ENCODE results near the gene LNPEP.

LNPEP gene

GRCh38 chr5:96909003-96909402 is 26.9 kb upstream of the LNPEP start:
- peaks cover 26 to 45% of the 10 kb centered on the region in 2 donors for H3K36me3 ChIP-seq (ENCODE audit: control insufficient read depth in 1 of 2, insufficient read depth in 2 of 2, low read length in 2 of 2)
- H3K9me3 ChIP-seq (ENCODE audit: control insufficient read depth in 1 of 2, low read length in 2 of 2): no peaks in the 10 kb centered on the region
- H3K9ac ChIP-seq (ENCODE audit: low read depth in 1 of 2, low read length in 2 of 2): no peak overlapping the region
- H3K4me1 ChIP-seq (ENCODE audit: control insufficient read depth in 1 of 2, insufficient read depth in 2 of 2, low read length in 2 of 2): no peaks in the 10 kb centered on the region
- H3K27me3 ChIP-seq (ENCODE audit: control insufficient read depth in 1 of 2, insufficient read depth in 2 of 2, low read length in 2 of 2): no peaks in the 10 kb centered on the region
- no peak overlapping the region for H3K4me3 ChIP-seq (ENCODE audit: low read depth in 1 of 2, low read length in 2 of 2)
- H3K27ac ChIP-seq (ENCODE audit: low read depth, low read length): no peak overlapping the region

- H3K4me1 ChIP-seq (ENCODE audit: control insufficient read depth in 1 of 2, insufficient read depth in 2 of 2, low read length in 2 of 2): no peaks in the 10 kb centered on the region
- H3K4me3 ChIP-seq (ENCODE audit: low read depth in 1 of 2, low read length in 2 of 2): no peak overlapping the region
- no peak overlapping the region for H3K27ac ChIP-seq (ENCODE audit: low read depth, low read length)
- no peaks in the 10 kb centered on the region for H3K27me3 ChIP-seq (ENCODE audit: control insufficient read depth in 1 of 2, insufficient read depth in 2 of 2, low read length in 2 of 2)
- H3K9ac ChIP-seq (ENCODE audit: low read depth in 1 of 2, low read length in 2 of 2): no peak overlapping the region
- H3K9me3 ChIP-seq (ENCODE audit: control insufficient read depth in 1 of 2, low read length in 2 of 2): no peaks in the 10 kb centered on the region
- peaks cover 26 to 45% of the 10 kb centered on the region in 2 donors for H3K36me3 ChIP-seq (ENCODE audit: control insufficient read depth in 1 of 2, insufficient read depth in 2 of 2, low read length in 2 of 2)
These were observed 26.4 kb upstream of the LNPEP start for GRCh38 chr5:96909435-96909834.

GRCh38 chr5:96911139-96911538 is 24.7 kb upstream of the LNPEP start:
- H3K36me3 ChIP-seq (ENCODE audit: control insufficient read depth in 1 of 2, insufficient read depth in 2 of 2, low read length in 2 of 2): peaks cover 27 to 48% of the 10 kb centered on the region in 2 donors
- H3K4me1 ChIP-seq (ENCODE audit: control insufficient read depth in 1 of 2, insufficient read depth in 2 of 2, low read length in 2 of 2): no peaks in the 10 kb centered on the region

DNA sequence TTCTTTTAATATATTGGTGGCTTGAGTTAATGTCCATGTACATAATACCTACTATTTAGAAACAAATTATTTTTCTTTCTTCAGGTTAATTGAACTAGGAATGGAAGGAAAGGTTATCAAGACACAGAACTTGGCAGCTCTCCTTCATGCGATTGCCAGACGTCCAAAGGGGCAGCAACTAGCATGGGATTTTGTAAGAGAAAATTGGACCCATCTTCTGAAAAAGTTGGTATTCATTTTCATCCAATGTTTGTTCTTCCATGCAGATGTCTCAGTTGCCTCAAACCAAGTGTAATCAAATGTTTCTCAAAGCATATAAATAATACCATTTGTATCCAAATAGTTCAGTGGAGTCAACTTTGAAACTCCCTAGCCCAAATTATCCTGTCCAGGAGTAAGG is 22.6 kb upstream of the LNPEP start:
- H3K4me1 ChIP-seq (ENCODE audit: control insufficient read depth in 1 of 2, insufficient read depth in 2 of 2, low read length in 2 of 2): no peaks in the 10 kb centered on the region
- H3K27me3 ChIP-seq (ENCODE audit: control insufficient read depth in 1 of 2, insufficient read depth in 2 of 2, low read length in 2 of 2): no peaks in the 10 kb centered on the region
- H3K9me3 ChIP-seq (ENCODE audit: control insufficient read depth in 1 of 2, low read length in 2 of 2): no peaks in the 10 kb centered on the region
- no peak overlapping the region for H3K4me3 ChIP-seq (ENCODE audit: low read depth in 1 of 2, low read length in 2 of 2)
- no peak overlapping the region for H3K9ac ChIP-seq (ENCODE audit: low read depth in 1 of 2, low read length in 2 of 2)
- H3K36me3 ChIP-seq (ENCODE audit: control insufficient read depth in 1 of 2, insufficient read depth in 2 of 2, low read length in 2 of 2): peaks cover 30 to 54% of the 10 kb centered on the region in 2 donors
- H3K27ac ChIP-seq (ENCODE audit: low read depth, low read length): no peak overlapping the region

More at GRCh38 chr5:96911139-96911538, 24.7 kb upstream of the LNPEP start:
- H3K27me3 ChIP-seq (ENCODE audit: control insufficient read depth in 1 of 2, insufficient read depth in 2 of 2, low read length in 2 of 2): no peaks in the 10 kb centered on the region
- H3K4me3 ChIP-seq (ENCODE audit: low read depth in 1 of 2, low read length in 2 of 2): no peak overlapping the region
- no peaks in the 10 kb centered on the region for H3K9me3 ChIP-seq (ENCODE audit: control insufficient read depth in 1 of 2, low read length in 2 of 2)
- no peak overlapping the region for H3K27ac ChIP-seq (ENCODE audit: low read depth, low read length)
- H3K9ac ChIP-seq (ENCODE audit: low read depth in 1 of 2, low read length in 2 of 2): no peak overlapping the region

DNA sequence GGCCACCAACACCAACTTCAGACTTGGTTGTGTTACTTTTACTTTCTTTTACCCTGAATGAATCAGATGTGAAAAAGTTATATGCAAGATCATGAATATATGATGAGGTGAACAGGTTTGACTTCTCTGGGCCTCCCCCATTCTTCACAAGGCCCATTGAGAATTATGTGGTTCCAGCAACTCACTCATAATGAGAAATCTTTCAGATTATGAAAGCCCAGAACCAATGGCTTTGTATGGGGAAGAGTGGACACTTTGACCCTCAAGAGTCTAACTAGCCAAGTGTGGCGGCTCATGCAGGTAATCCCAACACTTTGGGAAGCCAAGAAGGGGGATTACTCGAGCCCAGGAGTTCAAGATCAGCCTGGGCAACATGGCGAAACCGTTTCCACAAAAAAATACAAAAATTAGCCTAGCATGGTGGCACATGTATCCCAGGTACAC is 16.1 kb upstream of the LNPEP start:
- no peaks in the 10 kb centered on the region for H3K4me1 ChIP-seq (ENCODE audit: control insufficient read depth in 1 of 2, insufficient read depth in 2 of 2, low read length in 2 of 2)
- H3K9ac ChIP-seq (ENCODE audit: low read depth in 1 of 2, low read length in 2 of 2): no peak overlapping the region
- H3K4me3 ChIP-seq (ENCODE audit: low read depth in 1 of 2, low read length in 2 of 2): no peak overlapping the region
- H3K9me3 ChIP-seq (ENCODE audit: control insufficient read depth in 1 of 2, low read length in 2 of 2): no peaks in the 10 kb centered on the region
- no peak overlapping the region for H3K27ac ChIP-seq (ENCODE audit: low read depth, low read length)
- no peaks in the 10 kb centered on the region for H3K27me3 ChIP-seq (ENCODE audit: control insufficient read depth in 1 of 2, insufficient read depth in 2 of 2, low read length in 2 of 2)
- peaks cover 6 to 30% of the 10 kb centered on the region in 2 donors for H3K36me3 ChIP-seq (ENCODE audit: control insufficient read depth in 1 of 2, insufficient read depth in 2 of 2, low read length in 2 of 2)

GRCh38 chr5:96920744-96921355 is 15.0 kb upstream of the LNPEP start:
- H3K36me3 ChIP-seq (ENCODE audit: control insufficient read depth in 1 of 2, insufficient read depth in 2 of 2, low read length in 2 of 2): peaks cover 6 to 27% of the 10 kb centered on the region in 2 donors
- H3K4me1 ChIP-seq (ENCODE audit: control insufficient read depth in 1 of 2, insufficient read depth in 2 of 2, low read length in 2 of 2): no peaks in the 10 kb centered on the region
- no peak overlapping the region for H3K9ac ChIP-seq (ENCODE audit: low read depth in 1 of 2, low read length in 2 of 2)
- no peaks in the 10 kb centered on the region for H3K9me3 ChIP-seq (ENCODE audit: control insufficient read depth in 1 of 2, low read length in 2 of 2)
- no peak overlapping the region for H3K27ac ChIP-seq (ENCODE audit: low read depth, low read length)
- H3K27me3 ChIP-seq (ENCODE audit: control insufficient read depth in 1 of 2, insufficient read depth in 2 of 2, low read length in 2 of 2): no peaks in the 10 kb centered on the region
- no peak overlapping the region for H3K4me3 ChIP-seq (ENCODE audit: low read depth in 1 of 2, low read length in 2 of 2)

- no peaks in the 10 kb centered on the region for H3K4me1 ChIP-seq (ENCODE audit: control insufficient read depth in 1 of 2, insufficient read depth in 2 of 2, low read length in 2 of 2)
- no peaks in the 10 kb centered on the region for H3K27me3 ChIP-seq (ENCODE audit: control insufficient read depth in 1 of 2, insufficient read depth in 2 of 2, low read length in 2 of 2)
- H3K36me3 ChIP-seq (ENCODE audit: control insufficient read depth in 1 of 2, insufficient read depth in 2 of 2, low read length in 2 of 2): peaks cover 3 to 21% of the 10 kb centered on the region in 2 donors
- H3K9ac ChIP-seq (ENCODE audit: low read depth in 1 of 2, low read length in 2 of 2): no peak overlapping the region
- H3K4me3 ChIP-seq (ENCODE audit: low read depth in 1 of 2, low read length in 2 of 2): no peak overlapping the region
- no peak overlapping the region for H3K27ac ChIP-seq (ENCODE audit: low read depth, low read length)
- H3K9me3 ChIP-seq (ENCODE audit: control insufficient read depth in 1 of 2, low read length in 2 of 2): no peaks in the 10 kb centered on the region
These were observed 13.2 kb upstream of the LNPEP start for GRCh38 chr5:96922499-96923244.

DNA sequence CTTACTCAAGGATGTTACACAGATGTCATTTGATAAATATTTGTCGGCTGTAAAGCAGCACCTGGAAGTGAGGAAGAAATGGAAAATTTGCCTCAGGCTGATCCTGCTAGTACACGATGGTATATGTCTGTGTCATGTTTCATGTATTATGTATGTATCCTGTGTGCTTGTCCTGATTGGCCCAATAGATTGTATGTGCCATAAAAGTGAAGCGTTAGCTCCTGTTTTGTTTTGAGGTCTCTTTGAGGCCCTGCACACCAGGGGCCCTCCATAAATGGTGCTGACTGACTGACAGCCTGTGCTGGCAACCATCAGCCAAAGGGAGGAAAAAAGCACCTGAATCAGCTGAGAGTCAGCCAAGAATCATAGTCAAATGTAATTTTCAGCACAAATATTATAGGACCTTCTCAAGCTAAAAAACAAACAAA is 11.8 kb upstream of the LNPEP start:
- Histone ChIP-seq H3K36me3 (ENCODE audit: control insufficient read depth in 1 of 2, insufficient read depth in 2 of 2, low read length in 2 of 2) (peaks cover 3 to 9% of the 10 kb centered on the region in 2 donors), H3K4me3 (ENCODE audit: low read depth in 1 of 2, low read length in 2 of 2) (no peak overlapping the region), H3K27ac (ENCODE audit: low read depth, low read length) (no peak overlapping the region), H3K4me1 (ENCODE audit: control insufficient read depth in 1 of 2, insufficient read depth in 2 of 2, low read length in 2 of 2) (no peaks in the 10 kb centered on the region), H3K9me3 (ENCODE audit: control insufficient read depth in 1 of 2, low read length in 2 of 2) (no peaks in the 10 kb centered on the region), H3K9ac (ENCODE audit: low read depth in 1 of 2, low read length in 2 of 2) (no peak overlapping the region), H3K27me3 (ENCODE audit: control insufficient read depth in 1 of 2, insufficient read depth in 2 of 2, low read length in 2 of 2) (no peaks in the 10 kb centered on the region)

GRCh38 chr5:96926276-96926675 is 9.6 kb upstream of the LNPEP start:
- Histone ChIP-seq H3K9me3 (ENCODE audit: control insufficient read depth in 1 of 2, low read length in 2 of 2) (no peaks in the 10 kb centered on the region), H3K4me3 (ENCODE audit: low read depth in 1 of 2, low read length in 2 of 2) (no peak overlapping the region), H3K4me1 (ENCODE audit: control insufficient read depth in 1 of 2, insufficient read depth in 2 of 2, low read length in 2 of 2) (no peaks in the 10 kb centered on the region), H3K27me3 (ENCODE audit: control insufficient read depth in 1 of 2, insufficient read depth in 2 of 2, low read length in 2 of 2) (no peaks in the 10 kb centered on the region), H3K36me3 (ENCODE audit: control insufficient read depth in 1 of 2, insufficient read depth in 2 of 2, low read length in 2 of 2) (no peaks in the 10 kb centered on the region), H3K9ac (ENCODE audit: low read depth in 1 of 2, low read length in 2 of 2) (no peak overlapping the region), H3K27ac (ENCODE audit: low read depth, low read length) (no peak overlapping the region)

DNA sequence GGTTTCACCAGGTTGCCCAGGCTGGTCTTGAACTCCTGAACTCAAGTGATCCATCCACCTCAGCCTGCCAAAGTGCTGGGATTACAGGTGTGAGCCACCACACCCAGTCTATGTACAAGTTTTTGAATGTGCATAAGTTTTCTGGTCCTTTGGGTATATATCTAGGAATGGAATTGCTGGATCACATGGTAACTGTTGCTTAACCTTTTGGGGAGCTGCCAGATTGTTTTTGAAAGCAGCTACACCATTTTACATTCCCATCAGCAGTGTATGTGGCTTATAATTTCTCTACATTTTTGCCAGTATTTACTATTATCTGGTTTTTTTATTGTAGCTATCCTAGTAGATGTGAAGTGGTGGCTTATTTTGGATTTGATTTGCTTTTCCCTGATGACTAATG is 8.9 kb upstream of the LNPEP start:
- peaks cover 0 to 4% of the 10 kb centered on the region in 2 donors for H3K4me1 ChIP-seq (ENCODE audit: control insufficient read depth in 1 of 2, insufficient read depth in 2 of 2, low read length in 2 of 2)
- no peaks in the 10 kb centered on the region for H3K9me3 ChIP-seq (ENCODE audit: control insufficient read depth in 1 of 2, low read length in 2 of 2)
- H3K27me3 ChIP-seq (ENCODE audit: control insufficient read depth in 1 of 2, insufficient read depth in 2 of 2, low read length in 2 of 2): no peaks in the 10 kb centered on the region
- no peak overlapping the region for H3K9ac ChIP-seq (ENCODE audit: low read depth in 1 of 2, low read length in 2 of 2)
- no peak overlapping the region for H3K27ac ChIP-seq (ENCODE audit: low read depth, low read length)
- no peaks in the 10 kb centered on the region for H3K36me3 ChIP-seq (ENCODE audit: control insufficient read depth in 1 of 2, insufficient read depth in 2 of 2, low read length in 2 of 2)
- H3K4me3 ChIP-seq (ENCODE audit: low read depth in 1 of 2, low read length in 2 of 2): no peak overlapping the region

Data from duodenal mucosa (tissue), 2 donors.